ENCODE measurements around the gene OR6B3. TPM values are rescaled to one million over a fixed set of nuclear protein-coding genes. Genes with fewer than 3 reads are reported as not detected.

Gene OR6B3
- total and polyA plus RNA-seq, 9 of the 15 experiments (the other 6 are each of a cell fraction or from before 2014, with no cell fraction given) = not detected

DNA sequence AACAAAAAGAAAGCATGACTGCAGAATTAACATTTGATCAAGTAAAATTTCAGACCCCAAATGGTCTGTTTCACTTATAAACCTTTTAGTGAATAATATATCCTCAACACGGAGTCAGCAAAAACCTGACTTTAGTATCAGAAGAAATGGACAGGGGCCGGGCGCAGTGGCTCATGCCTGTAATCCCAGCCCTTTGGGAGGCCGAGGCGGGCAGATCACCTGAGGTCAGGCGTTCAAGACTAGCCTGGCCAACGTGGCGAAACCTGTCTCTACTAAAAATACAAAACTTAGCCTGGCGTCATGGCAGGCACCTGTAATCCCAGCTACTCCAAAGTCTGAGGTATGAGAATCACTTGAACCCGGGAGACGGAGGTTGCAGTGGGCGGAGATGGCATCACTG lies 3.0 kb downstream of the OR6B3 start:
- no peaks in the 10 kb centered on the region for H4K20me1 ChIP-seq (replicated peaks; ENCODE audit: control insufficient read depth, insufficient read depth, low read length)
- DNase-seq (ENCODE audit: extremely low read depth in 1 of 4, low spot score in 3 of 4) = no peak
- ATAC-seq = no peak
- POLR2A ChIA-PET = no interaction called here
- H3K79me2 ChIP-seq (ENCODE audit: control insufficient read depth, insufficient read depth, low read length) = no peaks in the 10 kb centered on the region
- H3K4me3 ChIP-seq = no peak overlapping the region
- no peak overlapping the region for H3K9ac ChIP-seq (ENCODE audit: insufficient read depth in 1 of 2, low read depth in 2 of 2, low read length in 2 of 2)
- peaks cover 18 to 47% of the 10 kb centered on the region in 2 experiments; a peak in 4 of 5 replicates for H3K27me3 ChIP-seq (ENCODE audit: control insufficient read depth in 2 of 2, insufficient read depth in 2 of 2, low read length in 2 of 2)
- FAIRE-seq = no peak
- WGBS (ENCODE audit: insufficient coverage, low coverage, missing lambda C conversion rate) = 2% methylated on average over 12 of the region's 12 CpGs
- no peak overlapping the region for H3K27ac ChIP-seq (ENCODE audit: extremely low read depth, low read depth, low read length)
- H3K4me1 ChIP-seq (replicated peaks in 1 of 2; ENCODE audit: control insufficient read depth in 2 of 2, insufficient read depth in 2 of 2, low read length in 2 of 2) = no peaks in the 10 kb centered on the region
- intact Hi-C loops (cut with micrococcal nuclease) (no loop called here), in situ Hi-C loops (cut with MboI) (no loop called here)
- H3K9me3 ChIP-seq (replicated peaks; ENCODE audit: control insufficient read depth, insufficient read depth, low read depth, low read length) = no peaks in the 10 kb centered on the region
- CTCF ChIA-PET (ENCODE audit: low intra/inter-chr PET ratio) = no interaction called here
- H3K4me2 ChIP-seq (ENCODE audit: insufficient read depth, low read length) = no peak overlapping the region
- H2AFZ ChIP-seq (ENCODE audit: low read depth, low read length) = no peak overlapping the region
- H3K9me1 ChIP-seq (ENCODE audit: control insufficient read depth, insufficient read depth, low read length) = no peaks in the 10 kb centered on the region
- no peaks in the 10 kb centered on the region for H3K36me3 ChIP-seq (ENCODE audit: control insufficient read depth, insufficient read depth, low read length)
- no TSS peak for BruUV-seq (replicated peaks)
- TF ChIP-seq, protein P1, sequence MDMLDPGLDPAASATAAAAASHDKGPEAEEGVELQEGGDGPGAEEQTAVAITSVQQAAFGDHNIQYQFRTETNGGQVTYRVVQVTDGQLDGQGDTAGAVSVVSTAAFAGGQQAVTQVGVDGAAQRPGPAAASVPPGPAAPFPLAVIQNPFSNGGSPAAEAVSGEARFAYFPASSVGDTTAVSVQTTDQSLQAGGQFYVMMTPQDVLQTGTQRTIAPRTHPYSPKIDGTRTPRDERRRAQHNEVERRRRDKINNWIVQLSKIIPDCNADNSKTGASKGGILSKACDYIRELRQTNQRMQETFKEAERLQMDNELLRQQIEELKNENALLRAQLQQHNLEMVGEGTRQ (CRISPR knock-in tag; IDR thresholded peaks at IDR 0.05) = no peak
- TF ChIP-seq ZNF583 (CRISPR knock-in tag; IDR thresholded peaks at IDR 0.05) (no peak), ZNF175 (CRISPR knock-in tag; IDR thresholded peaks at IDR 0.05; ENCODE audit: low read depth) (no peak), TAF1 (IDR thresholded peaks at IDR 0.05; ENCODE audit: control insufficient read depth, extremely low read depth, insufficient read depth, low read length, severe bottlenecking) (no peak), ZNF668 (CRISPR knock-in tag; IDR thresholded peaks at IDR 0.05) (no peak), MCM7 (IDR thresholded peaks at IDR 0.05) (no peak)
- TF ChIP-seq, protein P2, sequence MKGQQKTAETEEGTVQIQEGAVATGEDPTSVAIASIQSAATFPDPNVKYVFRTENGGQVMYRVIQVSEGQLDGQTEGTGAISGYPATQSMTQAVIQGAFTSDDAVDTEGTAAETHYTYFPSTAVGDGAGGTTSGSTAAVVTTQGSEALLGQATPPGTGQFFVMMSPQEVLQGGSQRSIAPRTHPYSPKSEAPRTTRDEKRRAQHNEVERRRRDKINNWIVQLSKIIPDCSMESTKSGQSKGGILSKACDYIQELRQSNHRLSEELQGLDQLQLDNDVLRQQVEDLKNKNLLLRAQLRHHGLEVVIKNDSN (CRISPR knock-in tag; IDR thresholded peaks at IDR 0.05) = no peak
- TF ChIP-seq, protein P3, sequence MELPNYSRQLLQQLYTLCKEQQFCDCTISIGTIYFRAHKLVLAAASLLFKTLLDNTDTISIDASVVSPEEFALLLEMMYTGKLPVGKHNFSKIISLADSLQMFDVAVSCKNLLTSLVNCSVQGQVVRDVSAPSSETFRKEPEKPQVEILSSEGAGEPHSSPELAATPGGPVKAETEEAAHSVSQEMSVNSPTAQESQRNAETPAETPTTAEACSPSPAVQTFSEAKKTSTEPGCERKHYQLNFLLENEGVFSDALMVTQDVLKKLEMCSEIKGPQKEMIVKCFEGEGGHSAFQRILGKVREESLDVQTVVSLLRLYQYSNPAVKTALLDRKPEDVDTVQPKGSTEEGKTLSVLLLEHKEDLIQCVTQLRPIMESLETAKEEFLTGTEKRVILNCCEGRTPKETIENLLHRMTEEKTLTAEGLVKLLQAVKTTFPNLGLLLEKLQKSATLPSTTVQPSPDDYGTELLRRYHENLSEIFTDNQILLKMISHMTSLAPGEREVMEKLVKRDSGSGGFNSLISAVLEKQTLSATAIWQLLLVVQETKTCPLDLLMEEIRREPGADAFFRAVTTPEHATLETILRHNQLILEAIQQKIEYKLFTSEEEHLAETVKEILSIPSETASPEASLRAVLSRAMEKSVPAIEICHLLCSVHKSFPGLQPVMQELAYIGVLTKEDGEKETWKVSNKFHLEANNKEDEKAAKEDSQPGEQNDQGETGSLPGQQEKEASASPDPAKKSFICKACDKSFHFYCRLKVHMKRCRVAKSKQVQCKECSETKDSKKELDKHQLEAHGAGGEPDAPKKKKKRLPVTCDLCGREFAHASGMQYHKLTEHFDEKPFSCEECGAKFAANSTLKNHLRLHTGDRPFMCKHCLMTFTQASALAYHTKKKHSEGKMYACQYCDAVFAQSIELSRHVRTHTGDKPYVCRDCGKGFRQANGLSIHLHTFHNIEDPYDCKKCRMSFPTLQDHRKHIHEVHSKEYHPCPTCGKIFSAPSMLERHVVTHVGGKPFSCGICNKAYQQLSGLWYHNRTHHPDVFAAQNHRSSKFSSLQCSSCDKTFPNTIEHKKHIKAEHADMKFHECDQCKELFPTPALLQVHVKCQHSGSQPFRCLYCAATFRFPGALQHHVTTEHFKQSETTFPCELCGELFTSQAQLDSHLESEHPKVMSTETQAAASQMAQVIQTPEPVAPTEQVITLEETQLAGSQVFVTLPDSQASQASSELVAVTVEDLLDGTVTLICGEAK (IDR thresholded peaks at IDR 0.05) = no peak
- TF ChIP-seq, protein P3 (CRISPR knock-in tag; IDR thresholded peaks at IDR 0.05) = no peak
- TF ChIP-seq, protein P4, sequence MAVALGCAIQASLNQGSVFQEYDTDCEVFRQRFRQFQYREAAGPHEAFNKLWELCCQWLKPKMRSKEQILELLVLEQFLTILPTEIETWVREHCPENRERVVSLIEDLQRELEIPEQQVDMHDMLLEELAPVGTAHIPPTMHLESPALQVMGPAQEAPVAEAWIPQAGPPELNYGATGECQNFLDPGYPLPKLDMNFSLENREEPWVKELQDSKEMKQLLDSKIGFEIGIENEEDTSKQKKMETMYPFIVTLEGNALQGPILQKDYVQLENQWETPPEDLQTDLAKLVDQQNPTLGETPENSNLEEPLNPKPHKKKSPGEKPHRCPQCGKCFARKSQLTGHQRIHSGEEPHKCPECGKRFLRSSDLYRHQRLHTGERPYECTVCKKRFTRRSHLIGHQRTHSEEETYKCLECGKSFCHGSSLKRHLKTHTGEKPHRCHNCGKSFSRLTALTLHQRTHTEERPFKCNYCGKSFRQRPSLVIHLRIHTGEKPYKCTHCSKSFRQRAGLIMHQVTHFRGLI (CRISPR knock-in tag; IDR thresholded peaks at IDR 0.05) = no peak
